Tibial artery (tissue), 4 donors: ENCODE data around the gene ELL.

Experiments used
- DNase-seq, 2 donors: peaks; one replicate each; pipeline ENCODE4 v3.0.0-alpha.2; 2019
- H3K27ac ChIP-seq, 2 donors: fragments of 200-600 bp; sonication (generic) in 1 of 2; 1 replicate in 1 of 2; 2 replicates in 1 of 2; pipeline ENCODE4 v1.5.1; 2018 to 2019; ENCODE audit warnings: mild to moderate bottlenecking in 1 of 2
- H3K27me3 ChIP-seq, 2 donors: fragments of 200-600 bp; sonication (generic) in 1 of 2; one replicate each; pipeline versions ENCODE4 v1.5.1 to v1.6.0; 2016 to 2019
- H3K36me3 ChIP-seq, 3 donors: fragments of 200-600 bp; sonication (generic) in 2 of 3; one replicate each; pipeline ENCODE4 v1.5.1; 2016 to 2019; ENCODE audit warnings: mild to moderate bottlenecking in 2 of 3
- H3K4me1 ChIP-seq, 4 donors: fragments of 200-600 bp; sonication (generic) in 2 of 4; 1 replicate in 3 of 4; 2 replicates in 1 of 4; pipeline ENCODE4 v1.5.1; 2016 to 2019
- H3K4me3 ChIP-seq, 2 donors: fragments of 200-600 bp; sonication (generic) in 1 of 2; 1 replicate in 1 of 2; 2 replicates in 1 of 2; pipeline ENCODE4 v1.5.1; 2018 to 2019; ENCODE audit warnings: mild to moderate bottlenecking in 2 of 2
- H3K9me3 ChIP-seq, 3 donors: fragments of 200-600 bp; sonication (generic) in 1 of 3; one replicate each; pipeline ENCODE4 v1.5.1; 2016 to 2019
- CTCF ChIP-seq, 2 experiments: fragments of 200-600 bp in 1 of 2; fragments of 450-650 bp in 1 of 2; IDR thresholded peaks; one replicate each; pipeline ENCODE4 v1.5.1; 2017 to 2019; ENCODE audit warnings: antibody characterized with exemption in 2 of 2, mild to moderate bottlenecking in 1 of 2, moderate library complexity in 1 of 2
- intact Hi-C: fragments of 100-400 bp; cut with DNase I; formaldehyde crosslinking; loops from one replicate; pipeline ENCODE4 v1.15.0; 2023; ENCODE audit warnings: low total_unique reads

Gene ELL

GRCh38 chr19:18420930-18421329 is 100.9 kb downstream of the ELL start:
- no peak for TF ChIP-seq CTCF (IDR thresholded peaks at IDR 0.05)
- Histone ChIP-seq H3K36me3 (no peaks in the 10 kb centered on the region), H3K27me3 (peaks cover 0 to 16% of the 10 kb centered on the region in 2 donors), H3K4me3 (peak overlapping the region in 1 of 2 donors; percentile 66), H3K9me3 (no peaks in the 10 kb centered on the region), H3K27ac (peak overlapping the region; percentile 89 to 90), H3K4me1 (peaks cover 6 to 74% (median 57%) of the 10 kb centered on the region in 4 donors)
- intact Hi-C loops = no loop called here
- no peak for DNase-seq

GRCh38 chr19:18419699-18420460 is 102.0 kb downstream of the ELL start:
- intact Hi-C loops = no loop called here
- peak; percentile 51 to 75 for DNase-seq
- H3K36me3 ChIP-seq = no peaks in the 10 kb centered on the region
- H3K9me3 ChIP-seq = no peaks in the 10 kb centered on the region
- TF ChIP-seq CTCF (IDR thresholded peaks at IDR 0.05) = no peak
- H3K27me3 ChIP-seq = peaks cover 0 to 22% of the 10 kb centered on the region in 2 donors
- H3K4me3 ChIP-seq = peak overlapping the region; percentile 63 to 66
- peaks cover 6 to 79% (median 60%) of the 10 kb centered on the region in 4 donors for H3K4me1 ChIP-seq
- peak overlapping the region; percentile 89 to 90 for H3K27ac ChIP-seq

GRCh38 chr19:18419195-18419698 is 102.6 kb downstream of the ELL start, which contains the start of gene SSBP4:
Gene SSBP4 (plus strand): TSS chr19:18419398. CDS start chr19:18419649, 251 bp downstream.
- Histone ChIP-seq H3K4me1 (peaks cover 6 to 79% (median 64%) of the 10 kb centered on the region in 4 donors), H3K9me3 (no peaks in the 10 kb centered on the region), H3K27ac (peak within 1 kb of the TSS; percentile 89 to 90), H3K4me3 (peak within 1 kb of the TSS; percentile 63 to 66), H3K27me3 (peaks cover 0 to 22% of the 10 kb centered on the region in 2 donors), H3K36me3 (no peaks in the 10 kb centered on the region)
- peak; percentile 59 to 85 for DNase-seq
- intact Hi-C loops = no loop called here
- peak; percentile 29 to 65 for TF ChIP-seq CTCF (IDR thresholded peaks at IDR 0.05)

GRCh38 chr19:18418483-18419194 is 103.2 kb downstream of the ELL start:
- Histone ChIP-seq H3K9me3 (no peaks in the 10 kb centered on the region), H3K27ac (peak overlapping the region; percentile 89 to 90), H3K36me3 (no peaks in the 10 kb centered on the region), H3K4me1 (peaks cover 6 to 77% (median 62%) of the 10 kb centered on the region in 4 donors), H3K27me3 (peaks cover 0 to 22% of the 10 kb centered on the region in 2 donors), H3K4me3 (peak overlapping the region; percentile 63 to 66)
- peak; percentile 65 to 81 for DNase-seq
- no peak for TF ChIP-seq CTCF (IDR thresholded peaks at IDR 0.05)
- intact Hi-C loops = no loop called here

GRCh38 chr19:18418029-18418482 is 103.8 kb downstream of the ELL start:
- H3K4me3 ChIP-seq = peak overlapping the region; percentile 63 to 66
- peak overlapping the region; percentile 89 to 90 for H3K27ac ChIP-seq
- intact Hi-C loops = no loop called here
- H3K27me3 ChIP-seq = peaks cover 0 to 22% of the 10 kb centered on the region in 2 donors
- H3K36me3 ChIP-seq = no peaks in the 10 kb centered on the region
- DNase-seq = peak; percentile 62 to 80
- no peak for TF ChIP-seq CTCF (IDR thresholded peaks at IDR 0.05)
- peaks cover 6 to 73% (median 60%) of the 10 kb centered on the region in 4 donors for H3K4me1 ChIP-seq
- H3K9me3 ChIP-seq = no peaks in the 10 kb centered on the region
